Gastroesophageal sphincter (tissue), 4 donors: ENCODE data around the gene GNB1. TPM values are rescaled to one million over a fixed set of nuclear protein-coding genes. Genes with fewer than 3 reads are reported as not detected.

ENCODE experiments used
- ATAC-seq: fragments of 150-250 bp; one replicate; pipeline ENCODE4 v1.9.1; 2016; ENCODE audit warnings: mild to moderate bottlenecking, moderate library complexity
- H3K27ac ChIP-seq, 4 donors: fragments of 200-600 bp; sonication (generic) in 3 of 4; 1 replicate in 3 of 4; 2 replicates in 1 of 4; pipeline ENCODE4 v1.5.1; 2016 to 2019
- H3K27me3 ChIP-seq: fragments of 200-600 bp; sonication (generic); one replicate; pipeline ENCODE4 v1.5.1; 2019
- H3K36me3 ChIP-seq, 2 donors: fragments of 200-600 bp; sonication (generic); one replicate each; pipeline ENCODE4 v1.5.1; 2019; ENCODE audit warnings: control low read depth in 1 of 2
- H3K4me1 ChIP-seq, 3 donors: fragments of 200-600 bp; sonication (generic); 1 replicate in 2 of 3; 2 replicates in 1 of 3; pipeline ENCODE4 v1.5.1; 2016 to 2019; ENCODE audit warnings: control low read depth in 2 of 3
- H3K4me3 ChIP-seq, 2 donors: fragments of 200-600 bp; sonication (generic); one replicate each; pipeline ENCODE4 v1.5.1; 2019; ENCODE audit warnings: mild to moderate bottlenecking in 1 of 2, moderate library complexity in 1 of 2
- H3K9me3 ChIP-seq, 3 donors: fragments of 200-600 bp; sonication (generic); one replicate each; pipeline ENCODE4 v1.5.1; 2017 to 2019; ENCODE audit warnings: control low read depth in 2 of 3
- CTCF ChIP-seq, 4 experiments: fragments of 200-600 bp in 2 of 4; fragments of 450-650 bp in 2 of 4; sonication (generic) in 1 of 4; IDR thresholded peaks; one replicate each; pipeline ENCODE4 v1.5.1; 2017 to 2019; ENCODE audit warnings: antibody characterized with exemption in 4 of 4, mild to moderate bottlenecking in 2 of 4, moderate library complexity in 2 of 4
- EP300 ChIP-seq: sonication (generic); formaldehyde crosslinking; IDR thresholded peaks from one replicate; pipeline ENCODE4 v1.6.1; 2017; ENCODE audit warnings: antibody characterized with exemption, mild to moderate bottlenecking
- POLR2A ChIP-seq, 2 donors: fragments of 450-650 bp; IDR thresholded peaks; one replicate each; pipeline ENCODE4 v1.6.1; 2017; ENCODE audit warnings: antibody characterized with exemption in 2 of 2, mild to moderate bottlenecking in 2 of 2, moderate library complexity in 1 of 2
- POLR2AphosphoS5 ChIP-seq: sonication (generic); formaldehyde crosslinking; IDR thresholded peaks from one replicate; pipeline ENCODE4 v1.6.1; 2017; ENCODE audit warnings: antibody characterized with exemption
- WGBS, 2 donors: methylation state at CpG; one replicate each; pipeline ENCODE4 v1.1.5; 2018; ENCODE audit warnings: low coverage in 1 of 2; 5-methylcytosine and 5-hydroxymethylcytosine counted together
- total RNA-seq, 4 donors: library from RNA; depleted of rRNA; stranded (reverse); fragments of >200 nt; gene quantifications; one replicate each; pipeline ENCODE4 v1.1.0, GENCODE V29; 2016

Gene GNB1
- total RNA-seq, 4 donors from 2014 or later, result 129 to 175 (median 136) TPM

DNA sequence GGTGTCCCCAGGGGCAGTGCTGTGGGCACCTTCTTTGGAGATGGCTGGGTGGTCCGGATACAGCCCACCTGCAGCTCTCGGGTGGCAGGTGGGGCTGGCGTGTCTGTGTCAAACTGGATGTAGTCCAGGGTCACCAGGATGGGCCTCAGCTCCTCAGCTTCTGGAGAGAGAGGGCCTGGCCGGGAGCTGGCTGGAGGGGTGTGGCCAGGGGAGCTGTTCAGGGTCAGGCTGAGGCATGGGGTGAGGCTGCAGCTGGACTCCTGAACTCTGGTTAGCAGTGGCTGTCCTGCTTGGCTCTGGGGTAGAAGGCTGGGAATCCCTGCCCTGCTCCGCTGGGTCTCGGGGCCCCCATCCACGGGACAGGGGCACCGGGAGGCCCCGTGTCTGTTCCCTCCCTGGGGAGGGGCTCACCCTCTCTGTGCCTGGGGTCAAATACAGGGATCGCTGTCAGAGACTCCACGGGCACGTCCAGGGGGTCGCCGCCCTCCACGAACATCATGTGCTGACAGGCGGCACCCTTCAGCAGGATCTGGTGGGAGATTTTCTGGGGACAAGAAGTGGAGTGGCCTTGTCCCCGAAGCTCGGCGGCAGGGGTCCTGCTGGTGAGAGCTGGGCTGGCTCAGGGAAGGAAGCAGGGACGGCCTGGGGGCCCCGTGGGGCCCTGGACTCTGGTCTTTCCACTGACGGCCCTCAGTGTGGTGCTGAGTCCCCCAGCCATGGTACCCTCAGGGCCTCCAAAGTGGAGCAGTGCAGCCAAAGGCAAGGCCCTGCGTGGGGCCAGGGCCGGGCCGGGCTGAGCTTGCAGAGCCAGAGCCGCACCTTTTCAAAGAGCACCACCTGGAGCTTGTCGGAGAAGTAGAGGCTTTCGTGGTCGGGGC, 32.3 kb upstream of the GNB1 start:
- WGBS, 2 donors, result 20% methylated on average over 1 of the region's 29 CpGs; no CpG with 5 or more reads in 1 of the 2 donors
- Histone ChIP-seq H3K4me3 (no peak overlapping the region), H3K27ac (no peak overlapping the region), H3K27me3 (no peaks in the 10 kb centered on the region), H3K9me3 (no peaks in the 10 kb centered on the region), H3K4me1 (peaks cover 3 to 19% (median 7%) of the 10 kb centered on the region in 3 donors), H3K36me3 (no peaks in the 10 kb centered on the region)
- TF ChIP-seq CTCF (IDR thresholded peaks at IDR 0.05) (no peak), POLR2A (IDR thresholded peaks at IDR 0.05) (no peak), POLR2AphosphoS5 (no peak), EP300 (no peak)
- no peak for ATAC-seq

- peaks cover 3 to 23% (median 11%) of the 10 kb centered on the region in 3 donors for H3K4me1 ChIP-seq
- H3K4me3 ChIP-seq, result no peak overlapping the region
- no peak for TF ChIP-seq POLR2AphosphoS5
- TF ChIP-seq POLR2A (IDR thresholded peaks at IDR 0.05), result no peak
- no peak for TF ChIP-seq EP300
- no peak for TF ChIP-seq CTCF (IDR thresholded peaks at IDR 0.05)
- no peaks in the 10 kb centered on the region for H3K9me3 ChIP-seq
- no peak for ATAC-seq
- no peak overlapping the region for H3K27ac ChIP-seq
- no peaks in the 10 kb centered on the region for H3K36me3 ChIP-seq
- WGBS, 2 donors, result no CpG with 5 or more reads among the region's 6 CpGs
- no peaks in the 10 kb centered on the region for H3K27me3 ChIP-seq
Observed at GRCh38 chr1:1922702-1922955, 31.7 kb upstream of the GNB1 start.

DNA sequence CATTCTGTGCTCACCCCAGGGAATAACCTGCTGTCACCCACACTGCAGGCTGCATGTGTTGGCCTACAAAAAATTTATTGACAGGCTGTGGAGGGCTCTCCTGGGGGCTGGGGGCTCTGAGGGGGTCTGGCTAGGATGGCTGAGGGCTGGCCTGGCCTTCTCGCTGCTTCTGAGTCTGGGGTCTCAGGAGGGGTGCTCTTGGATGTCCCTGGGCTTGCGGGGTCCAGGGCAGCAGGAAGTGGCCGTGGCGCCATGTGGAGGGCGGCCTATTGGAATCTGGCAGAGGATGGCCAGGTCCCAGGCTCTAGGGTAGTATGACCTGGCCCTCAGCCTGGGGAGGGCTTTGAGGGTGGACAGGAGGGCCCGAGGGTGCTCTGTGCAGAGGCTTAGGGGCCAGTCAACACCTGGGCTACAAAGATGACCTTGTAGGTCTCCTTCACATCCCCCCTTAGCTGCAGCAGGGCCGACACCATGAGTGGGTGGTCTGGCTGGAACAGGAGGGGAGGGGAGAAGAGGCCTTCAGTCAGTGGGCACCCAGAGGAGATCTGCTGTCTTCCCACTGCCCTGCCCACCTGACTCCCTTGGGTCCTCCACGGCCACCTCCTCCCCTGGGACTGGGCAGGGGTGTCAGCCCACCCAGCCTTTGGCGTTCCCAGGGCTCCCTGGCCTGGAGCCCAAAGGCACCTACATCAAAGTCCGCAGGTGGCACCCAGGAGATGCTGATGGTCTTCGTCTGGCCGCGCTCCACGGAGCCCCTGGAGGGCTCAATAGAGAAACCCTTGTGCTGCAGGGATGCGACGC, 31.2 kb upstream of the GNB1 start:
- Histone ChIP-seq H3K4me1 (peaks cover 3 to 23% (median 11%) of the 10 kb centered on the region in 3 donors), H3K36me3 (no peaks in the 10 kb centered on the region), H3K9me3 (no peaks in the 10 kb centered on the region), H3K27ac (no peak overlapping the region), H3K4me3 (no peak overlapping the region), H3K27me3 (no peaks in the 10 kb centered on the region)
- TF ChIP-seq POLR2A (IDR thresholded peaks at IDR 0.05) (no peak), POLR2AphosphoS5 (no peak), CTCF (IDR thresholded peaks at IDR 0.05) (no peak), EP300 (no peak)
- no peak for ATAC-seq
- 100% methylated on average over 1 of the region's 16 CpGs; no CpG with 5 or more reads in 1 of the 2 donors for WGBS, 2 donors

DNA sequence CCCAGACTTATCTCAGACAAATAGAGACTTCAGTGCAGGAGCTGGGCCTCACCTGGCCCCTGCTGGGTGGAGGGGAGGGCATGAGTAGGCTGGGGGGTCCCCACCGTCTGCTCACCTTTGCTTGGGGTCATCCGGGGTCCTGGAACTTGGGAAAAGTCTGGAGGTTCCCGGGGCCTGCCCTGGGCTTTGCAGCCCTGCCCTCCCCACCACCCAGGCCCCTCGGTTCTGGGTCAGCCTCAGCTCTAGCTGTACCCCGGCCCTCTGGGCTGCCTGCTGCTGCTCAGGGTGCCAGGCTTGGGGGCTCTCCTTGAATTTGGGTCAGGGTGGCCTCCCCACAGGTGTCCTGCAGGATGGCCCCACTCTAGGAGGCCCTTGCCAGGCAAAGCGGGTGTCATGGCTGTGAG, 30.6 kb upstream of the GNB1 start:
- H3K27ac ChIP-seq, result no peak overlapping the region
- no peak overlapping the region for H3K4me3 ChIP-seq
- H3K9me3 ChIP-seq, result no peaks in the 10 kb centered on the region
- peaks cover 3 to 23% (median 11%) of the 10 kb centered on the region in 3 donors for H3K4me1 ChIP-seq
- WGBS, 2 donors, result no CpG with 5 or more reads among the region's 6 CpGs
- H3K27me3 ChIP-seq, result no peaks in the 10 kb centered on the region
- TF ChIP-seq POLR2AphosphoS5, result no peak
- no peak for TF ChIP-seq POLR2A (IDR thresholded peaks at IDR 0.05)
- TF ChIP-seq EP300, result no peak
- TF ChIP-seq CTCF (IDR thresholded peaks at IDR 0.05), result no peak
- no peak for ATAC-seq
- no peaks in the 10 kb centered on the region for H3K36me3 ChIP-seq
